ENCODE results near the gene ASB7. TPM values are rescaled to one million over a fixed set of nuclear protein-coding genes. Genes with fewer than 3 reads are reported as not detected.

The ASB7 gene
- total and polyA plus RNA-seq, 2 donors (not counting 1 experiment from before 2014, with no cell fraction given), result 12.1 to 19.8 TPM

GRCh38 chr15:100642950-100643338 is 40.6 kb downstream of the ASB7 start:
- Histone ChIP-seq H3K9ac (ENCODE audit: insufficient read depth, low read length) (no peak overlapping the region), H3K4me2 (ENCODE audit: extremely low read depth, insufficient read depth, low read length) (no peak overlapping the region), H4K20me1 (ENCODE audit: control insufficient read depth, extremely low read depth, insufficient read depth, low read length) (no peaks in the 10 kb centered on the region), H3K9me3 (ENCODE audit: control insufficient read depth, insufficient read depth, low read depth, low read length) (no peaks in the 10 kb centered on the region), H3K27ac (ENCODE audit: insufficient read depth, low read length) (no peak overlapping the region), H2AFZ (ENCODE audit: low read length) (no peak overlapping the region), H3K4me1 (ENCODE audit: control insufficient read depth, extremely low read depth, insufficient read depth, low read length) (no peaks in the 10 kb centered on the region), H3K4me3 (replicated peaks in 1 of 4; ENCODE audit: control extremely low read depth in 1 of 4, insufficient read depth in 1 of 4, low read depth in 3 of 4, low read length in 4 of 4) (no peak overlapping the region), H3K79me2 (ENCODE audit: control insufficient read depth, insufficient read depth, low read length) (no peaks in the 10 kb centered on the region), H3K27me3 (ENCODE audit: control insufficient read depth, insufficient read depth, low read length) (no peaks in the 10 kb centered on the region), H3K36me3 (ENCODE audit: control insufficient read depth, insufficient read depth, low read length) (no peaks in the 10 kb centered on the region)
- TF ChIP-seq, protein P1, sequence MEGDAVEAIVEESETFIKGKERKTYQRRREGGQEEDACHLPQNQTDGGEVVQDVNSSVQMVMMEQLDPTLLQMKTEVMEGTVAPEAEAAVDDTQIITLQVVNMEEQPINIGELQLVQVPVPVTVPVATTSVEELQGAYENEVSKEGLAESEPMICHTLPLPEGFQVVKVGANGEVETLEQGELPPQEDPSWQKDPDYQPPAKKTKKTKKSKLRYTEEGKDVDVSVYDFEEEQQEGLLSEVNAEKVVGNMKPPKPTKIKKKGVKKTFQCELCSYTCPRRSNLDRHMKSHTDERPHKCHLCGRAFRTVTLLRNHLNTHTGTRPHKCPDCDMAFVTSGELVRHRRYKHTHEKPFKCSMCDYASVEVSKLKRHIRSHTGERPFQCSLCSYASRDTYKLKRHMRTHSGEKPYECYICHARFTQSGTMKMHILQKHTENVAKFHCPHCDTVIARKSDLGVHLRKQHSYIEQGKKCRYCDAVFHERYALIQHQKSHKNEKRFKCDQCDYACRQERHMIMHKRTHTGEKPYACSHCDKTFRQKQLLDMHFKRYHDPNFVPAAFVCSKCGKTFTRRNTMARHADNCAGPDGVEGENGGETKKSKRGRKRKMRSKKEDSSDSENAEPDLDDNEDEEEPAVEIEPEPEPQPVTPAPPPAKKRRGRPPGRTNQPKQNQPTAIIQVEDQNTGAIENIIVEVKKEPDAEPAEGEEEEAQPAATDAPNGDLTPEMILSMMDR (conservative IDR thresholded peaks at IDR 0.05 in 1 of 2, IDR thresholded peaks at IDR 0.05 in 1 of 2; ENCODE audit: low read depth in 1 of 2, low read length in 2 of 2), result no peak
- TF ChIP-seq EZH2 (IDR thresholded peaks at IDR 0.05; ENCODE audit: low read length, missing control alignments), result no peak
- DNase-seq (ENCODE audit: low read depth in 2 of 2), result no peak

DNA sequence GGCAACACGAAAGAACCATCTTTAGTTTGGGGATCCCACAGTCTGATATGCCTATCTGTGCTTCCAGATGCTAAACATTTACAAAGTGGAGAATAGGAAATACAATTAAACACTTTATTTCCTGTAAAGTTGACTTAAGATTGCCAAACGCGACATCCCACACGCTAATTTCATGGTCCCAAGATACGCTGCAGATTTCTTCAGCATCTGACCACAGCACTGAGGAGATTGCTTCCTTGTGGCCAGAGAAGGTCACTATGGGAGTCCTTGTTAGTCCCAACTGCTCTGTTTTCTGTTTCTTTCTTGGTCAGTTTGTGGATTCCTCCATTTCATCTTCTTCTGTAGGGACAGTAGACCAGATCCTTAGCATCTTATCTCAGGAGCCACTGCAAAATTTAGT is 43.3 kb downstream of the ASB7 start:
- no peaks in the 10 kb centered on the region for H3K79me2 ChIP-seq (ENCODE audit: control insufficient read depth, insufficient read depth, low read length)
- DNase-seq (ENCODE audit: low read depth in 2 of 2), result no peak
- H3K4me3 ChIP-seq (replicated peaks in 1 of 4; ENCODE audit: control extremely low read depth in 1 of 4, insufficient read depth in 1 of 4, low read depth in 3 of 4, low read length in 4 of 4), result no peak overlapping the region
- no peaks in the 10 kb centered on the region for H3K36me3 ChIP-seq (ENCODE audit: control insufficient read depth, insufficient read depth, low read length)
- no peak overlapping the region for H2AFZ ChIP-seq (ENCODE audit: low read length)
- H3K9me3 ChIP-seq (ENCODE audit: control insufficient read depth, insufficient read depth, low read depth, low read length), result no peaks in the 10 kb centered on the region
- no peaks in the 10 kb centered on the region for H4K20me1 ChIP-seq (ENCODE audit: control insufficient read depth, extremely low read depth, insufficient read depth, low read length)
- no peaks in the 10 kb centered on the region for H3K4me1 ChIP-seq (ENCODE audit: control insufficient read depth, extremely low read depth, insufficient read depth, low read length)
- no peak overlapping the region for H3K27ac ChIP-seq (ENCODE audit: insufficient read depth, low read length)
- H3K4me2 ChIP-seq (ENCODE audit: extremely low read depth, insufficient read depth, low read length), result no peak overlapping the region
- H3K9ac ChIP-seq (ENCODE audit: insufficient read depth, low read length), result no peak overlapping the region
- no peak for TF ChIP-seq EZH2 (IDR thresholded peaks at IDR 0.05; ENCODE audit: low read length, missing control alignments)
- TF ChIP-seq, protein P1 (conservative IDR thresholded peaks at IDR 0.05 in 1 of 2, IDR thresholded peaks at IDR 0.05 in 1 of 2; ENCODE audit: low read depth in 1 of 2, low read length in 2 of 2), result no peak
- no peaks in the 10 kb centered on the region for H3K27me3 ChIP-seq (ENCODE audit: control insufficient read depth, insufficient read depth, low read length)

DNA sequence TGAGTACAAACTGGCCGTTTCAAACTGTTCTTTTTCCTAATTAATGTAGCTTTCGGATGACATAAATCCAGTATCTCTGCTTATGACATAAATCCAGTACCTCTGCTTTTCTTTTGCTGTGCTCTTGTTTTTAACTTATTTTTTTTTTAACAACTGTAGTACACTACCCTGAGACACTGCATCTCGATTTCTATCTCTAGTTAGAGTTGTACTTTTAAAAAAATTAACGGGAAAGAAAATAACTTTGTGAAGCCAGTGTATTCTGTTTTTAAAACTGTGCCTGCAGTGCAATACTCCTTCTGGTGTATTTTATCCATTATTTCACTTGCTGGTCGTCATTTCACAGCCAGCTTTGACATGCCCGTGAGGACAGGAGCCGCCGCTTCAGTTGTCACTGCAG is 46.6 kb downstream of the ASB7 start:
- H4K20me1 ChIP-seq (ENCODE audit: control insufficient read depth, extremely low read depth, insufficient read depth, low read length), result no peaks in the 10 kb centered on the region
- no peaks in the 10 kb centered on the region for H3K27me3 ChIP-seq (ENCODE audit: control insufficient read depth, insufficient read depth, low read length)
- H2AFZ ChIP-seq (ENCODE audit: low read length), result no peak overlapping the region
- H3K4me1 ChIP-seq (ENCODE audit: control insufficient read depth, extremely low read depth, insufficient read depth, low read length), result no peaks in the 10 kb centered on the region
- H3K9me3 ChIP-seq (ENCODE audit: control insufficient read depth, insufficient read depth, low read depth, low read length), result no peaks in the 10 kb centered on the region
- no peak overlapping the region for H3K4me2 ChIP-seq (ENCODE audit: extremely low read depth, insufficient read depth, low read length)
- TF ChIP-seq, protein P1 (conservative IDR thresholded peaks at IDR 0.05 in 1 of 2, IDR thresholded peaks at IDR 0.05 in 1 of 2; ENCODE audit: low read depth in 1 of 2, low read length in 2 of 2), result no peak
- H3K36me3 ChIP-seq (ENCODE audit: control insufficient read depth, insufficient read depth, low read length), result no peaks in the 10 kb centered on the region
- no peak overlapping the region for H3K4me3 ChIP-seq (replicated peaks in 1 of 4; ENCODE audit: control extremely low read depth in 1 of 4, insufficient read depth in 1 of 4, low read depth in 3 of 4, low read length in 4 of 4)
- DNase-seq (ENCODE audit: low read depth in 2 of 2), result no peak
- H3K9ac ChIP-seq (ENCODE audit: insufficient read depth, low read length), result no peak overlapping the region
- no peaks in the 10 kb centered on the region for H3K79me2 ChIP-seq (ENCODE audit: control insufficient read depth, insufficient read depth, low read length)
- no peak overlapping the region for H3K27ac ChIP-seq (ENCODE audit: insufficient read depth, low read length)
